DOHH2 (cell line): ENCODE results near the gene TUBB6.

Experiments used
- CTCF ChIP-seq: fragments of 200-600 bp; sonication (generic); IDR thresholded peaks from one replicate; pipeline ENCODE4 v1.5.1; 2014; ENCODE audit warnings: antibody characterized with exemption, mild to moderate bottlenecking, low read depth, low read length; ENCODE audit not compliant: poor library complexity, severe bottlenecking
- EZH2phosphoT487 ChIP-seq: fragments of 200-600 bp; sonication (generic); IDR thresholded peaks from 2 replicates; pipeline ENCODE4 v1.6.1; 2017; ENCODE audit warnings: borderline replicate concordance, mild to moderate bottlenecking, antibody characterized with exemption, low read length, moderate library complexity, mixed read lengths

GRCh38 chr18:12291161-12291560 is 16.9 kb upstream of the TUBB6 start:
- TF ChIP-seq CTCF: no peak
- TF ChIP-seq EZH2phosphoT487: no peak
